GM10266 (cell line): ENCODE results near the gene KRT6B.

Experiments
- DNase-seq: peaks from one replicate; pipeline ENCODE4 v3.0.0; 2012; ENCODE audit errors: extremely low spot score
- TF ChIP-seq, protein P1 (sequence below): IDR thresholded peaks from 2 replicates; pipeline ENCODE4 v1.5.1; 2012; ENCODE audit warnings: mild to moderate bottlenecking, low read depth; ENCODE audit not compliant: control insufficient read depth, insufficient read depth; ENCODE audit errors: missing control alignments

Gene KRT6B

DNA sequence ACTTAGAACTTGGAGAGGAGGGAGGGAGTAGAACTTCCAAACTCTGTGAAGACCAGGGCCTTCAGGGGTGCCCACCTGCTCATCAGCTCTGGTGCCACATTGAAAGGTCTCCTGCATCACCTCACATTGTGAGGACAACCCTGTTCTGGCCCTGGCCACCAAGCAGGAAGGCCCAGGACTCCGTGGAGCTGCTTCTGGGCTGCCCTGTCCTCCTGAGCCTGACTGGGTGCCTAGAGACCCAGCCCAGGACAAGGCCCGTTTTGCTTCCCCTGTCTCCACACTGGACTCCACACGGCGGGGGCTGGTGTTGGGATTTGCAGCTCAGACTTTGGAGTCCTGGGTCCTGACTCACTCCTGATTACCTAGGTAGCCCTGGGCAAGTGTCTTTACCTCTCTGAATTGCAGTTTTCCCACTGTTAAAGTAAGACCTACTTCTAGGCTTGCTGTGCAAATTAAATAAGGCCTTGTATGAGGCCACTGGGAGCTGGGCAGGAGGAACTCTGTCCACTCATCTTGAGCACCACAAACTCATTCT, 33.3 kb downstream of the KRT6B start:
- no peak for DNase-seq

DNA sequence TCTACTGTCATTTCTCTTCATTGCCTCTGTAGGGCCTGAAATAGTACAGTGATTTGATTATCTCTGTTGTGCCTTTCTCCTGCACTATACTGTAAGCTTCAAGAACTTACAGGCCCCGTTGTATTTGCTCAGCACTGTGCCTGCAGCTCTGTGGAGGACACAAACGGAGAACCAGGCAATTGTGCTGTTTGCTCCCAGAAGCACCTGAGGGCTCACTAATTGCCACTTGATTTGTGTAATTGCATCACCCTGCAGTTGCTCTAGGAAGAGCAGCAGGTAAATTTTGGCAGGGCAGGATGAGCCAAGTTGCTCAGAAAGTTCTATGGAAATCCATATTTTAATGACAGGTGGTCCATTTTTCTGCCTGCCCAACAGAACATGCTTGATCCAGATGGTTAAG, 34.2 kb downstream of the KRT6B start:
- TF ChIP-seq, protein P1, sequence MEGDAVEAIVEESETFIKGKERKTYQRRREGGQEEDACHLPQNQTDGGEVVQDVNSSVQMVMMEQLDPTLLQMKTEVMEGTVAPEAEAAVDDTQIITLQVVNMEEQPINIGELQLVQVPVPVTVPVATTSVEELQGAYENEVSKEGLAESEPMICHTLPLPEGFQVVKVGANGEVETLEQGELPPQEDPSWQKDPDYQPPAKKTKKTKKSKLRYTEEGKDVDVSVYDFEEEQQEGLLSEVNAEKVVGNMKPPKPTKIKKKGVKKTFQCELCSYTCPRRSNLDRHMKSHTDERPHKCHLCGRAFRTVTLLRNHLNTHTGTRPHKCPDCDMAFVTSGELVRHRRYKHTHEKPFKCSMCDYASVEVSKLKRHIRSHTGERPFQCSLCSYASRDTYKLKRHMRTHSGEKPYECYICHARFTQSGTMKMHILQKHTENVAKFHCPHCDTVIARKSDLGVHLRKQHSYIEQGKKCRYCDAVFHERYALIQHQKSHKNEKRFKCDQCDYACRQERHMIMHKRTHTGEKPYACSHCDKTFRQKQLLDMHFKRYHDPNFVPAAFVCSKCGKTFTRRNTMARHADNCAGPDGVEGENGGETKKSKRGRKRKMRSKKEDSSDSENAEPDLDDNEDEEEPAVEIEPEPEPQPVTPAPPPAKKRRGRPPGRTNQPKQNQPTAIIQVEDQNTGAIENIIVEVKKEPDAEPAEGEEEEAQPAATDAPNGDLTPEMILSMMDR = no peak

More for the DNA sequence above, 33.3 kb downstream of the KRT6B start:
- TF ChIP-seq, protein P1 = no peak

DNA sequence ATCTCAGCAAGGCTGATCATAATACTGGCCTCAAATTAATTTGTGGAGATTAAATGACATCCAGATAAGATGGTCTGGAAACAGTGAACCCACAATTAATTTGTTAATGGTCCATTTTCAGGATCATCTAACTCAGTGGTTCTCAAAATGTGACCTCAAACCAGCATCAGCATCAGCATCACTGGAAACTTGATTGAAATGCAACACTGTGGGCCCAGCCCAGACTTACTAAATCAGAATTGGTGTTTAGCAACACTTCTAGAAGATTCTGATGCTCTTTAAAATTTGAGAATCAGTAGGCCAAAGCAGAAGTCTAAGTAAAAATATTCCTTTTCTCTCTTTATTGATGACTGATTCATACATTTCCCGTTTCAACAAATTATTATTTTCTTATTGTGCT, 35.2 kb downstream of the KRT6B start:
- TF ChIP-seq, protein P1 = no peak
- no peak for DNase-seq

More for the DNA sequence above, 34.2 kb downstream of the KRT6B start:
- no peak for DNase-seq

DNA sequence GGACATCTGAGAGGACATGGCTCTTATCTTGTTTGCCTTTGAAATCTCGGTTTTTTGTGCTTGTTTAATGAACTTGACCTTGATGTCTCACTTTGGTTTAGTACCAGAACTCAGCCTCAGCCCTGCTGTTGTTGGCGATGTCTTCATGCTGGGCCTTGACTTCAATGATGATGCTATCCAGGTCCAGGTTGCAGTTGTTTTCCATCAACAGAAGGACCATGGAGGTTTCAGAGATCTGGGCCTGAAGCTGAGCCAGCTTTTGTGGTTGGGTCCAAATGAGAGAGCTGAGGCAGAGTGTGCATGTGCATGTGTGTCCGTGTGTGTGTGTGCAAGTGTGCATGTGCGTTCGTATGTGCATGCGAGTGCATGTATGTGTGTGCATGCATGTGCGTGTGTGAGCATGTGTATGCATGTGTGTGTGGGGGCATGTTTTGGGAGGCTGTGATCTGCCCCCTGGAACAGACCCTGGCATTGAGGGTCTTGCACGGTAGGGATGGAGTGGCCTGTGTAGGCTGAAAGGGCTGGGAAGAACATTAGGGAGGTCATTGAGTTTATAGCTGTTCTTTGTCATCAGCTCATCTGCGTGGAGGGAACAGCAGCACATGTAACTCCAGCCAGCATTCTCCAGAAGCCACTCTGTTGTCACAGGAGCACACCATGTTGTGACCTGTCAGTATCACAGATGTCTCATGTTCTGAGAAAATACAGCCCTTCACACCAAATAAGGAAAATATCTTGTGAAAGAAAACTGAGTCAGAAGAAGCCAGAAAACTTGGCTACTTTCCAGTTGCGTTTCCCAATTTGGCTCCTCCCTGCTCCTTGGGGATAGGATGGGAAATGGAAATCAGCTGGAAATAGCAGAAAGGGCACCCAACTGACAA, 35.8 kb downstream of the KRT6B start:
- no peak for DNase-seq
- TF ChIP-seq, protein P1 = no peak

DNA sequence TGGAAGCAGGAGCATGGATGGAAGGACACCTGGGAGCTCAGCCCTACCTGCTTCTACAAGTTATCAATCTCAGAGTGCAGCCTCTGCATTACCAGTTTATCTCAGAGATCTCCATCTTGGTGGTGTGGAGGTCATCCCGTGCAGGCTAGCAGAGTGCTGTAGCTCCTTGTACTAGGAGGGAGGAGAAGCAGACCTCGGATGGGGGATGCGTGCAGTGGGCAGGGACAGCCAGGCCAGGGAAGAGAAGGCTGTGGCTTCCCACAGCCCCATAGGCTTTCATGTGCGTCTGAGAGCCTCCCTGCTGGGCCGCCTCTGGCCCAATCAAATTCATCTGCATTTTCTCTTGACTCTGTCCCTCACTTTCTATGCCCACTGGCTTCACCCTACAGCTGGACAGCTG, 37.0 kb downstream of the KRT6B start:
- TF ChIP-seq, protein P1 = no peak
- DNase-seq = no peak

DNA sequence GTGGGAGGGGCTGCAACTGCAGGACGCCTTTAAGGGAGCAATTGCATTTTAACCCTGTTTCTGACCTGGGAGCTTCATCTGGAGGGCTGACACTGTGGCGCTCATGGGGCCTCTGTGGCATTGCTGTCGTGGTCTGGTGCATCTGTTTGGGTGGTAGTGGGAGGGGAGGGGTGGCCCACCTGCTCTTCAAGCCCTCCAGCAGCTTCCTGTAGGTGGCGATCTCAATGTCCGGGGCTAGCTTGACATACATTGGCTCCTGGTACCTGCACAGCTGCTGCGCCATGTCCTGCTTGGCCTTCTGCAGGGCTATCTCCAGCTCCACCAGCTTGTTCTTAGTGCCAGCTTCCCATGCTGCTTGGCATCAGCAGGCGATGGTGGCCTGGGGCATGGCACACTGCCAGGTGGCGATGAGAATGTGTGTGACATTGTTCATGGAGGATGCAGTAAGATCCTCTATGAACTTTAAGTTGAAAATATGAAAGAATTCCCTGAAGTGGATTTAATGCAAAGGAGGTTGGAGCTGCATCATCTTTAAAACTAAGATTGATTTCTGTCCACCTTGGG, 38.1 kb downstream of the KRT6B start:
- DNase-seq = no peak
- TF ChIP-seq, protein P1 = no peak

DNA sequence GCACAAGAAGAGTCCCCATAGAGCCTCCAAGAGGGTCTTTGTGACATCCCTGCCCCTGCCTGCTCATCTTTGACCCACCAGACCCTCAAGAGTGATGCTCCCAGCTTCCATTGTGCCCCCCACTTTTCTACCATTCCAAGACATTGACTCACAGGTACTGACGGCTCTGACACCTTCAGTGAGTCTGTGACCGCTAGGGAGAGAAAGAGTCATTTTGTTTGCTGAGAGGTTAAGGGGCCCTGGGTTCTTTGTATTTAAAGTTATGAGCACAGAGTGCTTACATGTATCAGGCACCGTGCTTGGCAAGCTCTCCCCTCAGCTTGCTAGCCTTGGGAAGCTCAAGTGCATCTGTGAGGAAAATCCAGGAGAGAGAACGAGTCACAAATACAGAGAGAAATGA, 38.7 kb downstream of the KRT6B start:
- TF ChIP-seq, protein P1 = no peak
- DNase-seq = no peak
